HG02885 (cell line): ENCODE results near the gene DAPK1.
A peak's percentile ranks its signal among the peaks of the same experiment; 100 is the strongest.
"Not testable (repeated sequence)": the region's sequence is repeated elsewhere in the genome, so short reads cannot be mapped to it uniquely, and the experiment has no call there.

Source experiments
- ATAC-seq: cut with Tn5 transposase; IDR thresholded peaks from one replicate; pipeline ENCODE4 v1.9.1; 2021; ENCODE audit warnings: mild to moderate bottlenecking; ENCODE audit not compliant: unreplicated experiment, poor library complexity

DAPK1 gene

DNA sequence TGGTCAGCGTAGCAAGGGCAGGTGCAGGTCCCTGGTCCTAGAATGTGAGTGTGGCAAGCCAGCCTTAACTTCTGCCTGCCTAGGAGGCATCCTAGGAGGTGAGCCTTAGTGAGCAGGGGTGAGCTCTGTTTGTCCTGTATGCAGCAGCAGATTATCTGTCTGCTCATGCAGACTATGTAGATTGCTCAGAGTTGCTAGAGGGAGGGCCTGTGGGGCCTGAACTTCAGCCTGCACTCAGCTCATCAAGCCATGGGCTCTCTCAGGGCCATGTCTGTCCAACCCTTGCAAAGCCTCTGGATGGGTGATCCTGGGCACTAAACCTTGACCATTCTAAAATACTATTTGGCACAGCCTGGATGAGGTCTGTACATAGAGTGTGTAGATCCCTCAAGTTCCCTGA, 219.8 kb downstream of the DAPK1 start:
- ATAC-seq: no peak

DNA sequence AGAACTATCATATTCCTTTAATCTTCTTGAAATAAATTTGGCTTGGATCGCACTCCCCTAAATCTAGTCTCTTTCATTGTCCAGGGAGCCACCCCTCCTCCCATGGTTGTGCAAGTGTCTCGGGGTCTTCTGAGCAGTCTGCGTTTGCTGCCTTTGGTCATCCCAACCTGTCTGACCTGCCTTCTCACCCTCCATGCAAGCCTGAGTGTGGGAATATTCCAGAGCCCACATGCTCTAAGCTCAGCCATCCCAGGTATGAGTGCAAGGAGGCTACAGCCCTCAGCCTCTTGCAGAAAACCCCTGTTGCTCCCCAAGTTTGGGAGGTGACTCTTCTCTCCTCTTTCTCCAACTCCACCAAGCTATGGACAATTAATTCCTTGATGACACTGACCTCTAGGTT, 220.6 kb downstream of the DAPK1 start:
- ATAC-seq: no peak

DNA sequence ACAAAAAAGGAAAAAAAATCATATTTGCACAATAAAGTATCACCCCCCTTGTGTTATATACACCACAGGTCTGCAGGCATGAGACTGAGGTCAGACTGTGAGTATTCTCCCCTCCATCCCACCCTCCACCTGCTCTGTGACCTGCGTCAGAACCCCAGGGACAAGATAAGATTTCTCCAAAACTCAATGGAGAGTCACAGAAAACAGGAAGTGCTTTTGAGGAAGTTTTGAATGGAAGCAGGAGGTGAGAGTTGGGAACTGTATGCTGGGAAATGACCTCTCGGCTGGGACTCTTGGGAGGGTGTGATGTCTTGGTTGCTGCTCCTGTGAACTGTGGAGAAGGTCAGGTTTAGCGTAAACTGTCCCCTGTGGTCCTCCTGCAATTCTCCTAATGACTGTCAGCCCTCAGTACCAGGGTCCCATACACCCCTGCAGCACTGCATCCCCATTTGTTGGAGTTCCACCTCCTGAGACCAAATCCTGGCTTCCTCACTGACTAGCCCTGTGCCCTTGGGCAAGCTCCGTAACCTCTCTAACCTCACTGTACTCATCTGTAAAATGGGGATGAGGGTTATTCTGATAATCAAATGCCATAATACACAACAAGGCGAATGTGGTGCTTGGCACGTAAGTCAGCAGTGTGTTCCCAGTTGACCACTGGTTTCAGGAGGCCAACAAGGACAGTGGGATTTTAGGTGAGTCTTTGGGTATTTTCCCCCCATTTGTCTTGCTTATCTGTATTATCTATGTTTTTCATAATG, 221.4 kb downstream of the DAPK1 start:
- no peak for ATAC-seq

DNA sequence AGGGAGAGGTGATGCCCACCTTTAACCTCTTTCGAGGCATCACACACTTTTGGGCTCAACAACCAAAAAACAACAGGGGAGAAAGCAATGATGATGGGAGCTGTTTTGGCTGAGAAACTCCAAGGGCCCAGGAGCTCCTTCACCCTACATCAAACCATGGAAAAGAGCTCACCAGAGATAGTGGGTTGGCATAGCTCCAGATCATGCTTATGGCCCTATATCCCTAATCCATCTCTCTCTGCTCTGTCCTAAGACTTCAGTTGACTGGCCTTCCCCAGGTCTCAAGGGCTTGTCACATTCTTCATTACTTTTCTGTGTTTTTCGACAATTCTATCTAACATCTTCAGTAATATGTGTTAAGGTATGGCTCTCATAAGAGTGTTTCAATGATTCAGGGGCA, 222.5 kb downstream of the DAPK1 start:
- no peak for ATAC-seq

DNA sequence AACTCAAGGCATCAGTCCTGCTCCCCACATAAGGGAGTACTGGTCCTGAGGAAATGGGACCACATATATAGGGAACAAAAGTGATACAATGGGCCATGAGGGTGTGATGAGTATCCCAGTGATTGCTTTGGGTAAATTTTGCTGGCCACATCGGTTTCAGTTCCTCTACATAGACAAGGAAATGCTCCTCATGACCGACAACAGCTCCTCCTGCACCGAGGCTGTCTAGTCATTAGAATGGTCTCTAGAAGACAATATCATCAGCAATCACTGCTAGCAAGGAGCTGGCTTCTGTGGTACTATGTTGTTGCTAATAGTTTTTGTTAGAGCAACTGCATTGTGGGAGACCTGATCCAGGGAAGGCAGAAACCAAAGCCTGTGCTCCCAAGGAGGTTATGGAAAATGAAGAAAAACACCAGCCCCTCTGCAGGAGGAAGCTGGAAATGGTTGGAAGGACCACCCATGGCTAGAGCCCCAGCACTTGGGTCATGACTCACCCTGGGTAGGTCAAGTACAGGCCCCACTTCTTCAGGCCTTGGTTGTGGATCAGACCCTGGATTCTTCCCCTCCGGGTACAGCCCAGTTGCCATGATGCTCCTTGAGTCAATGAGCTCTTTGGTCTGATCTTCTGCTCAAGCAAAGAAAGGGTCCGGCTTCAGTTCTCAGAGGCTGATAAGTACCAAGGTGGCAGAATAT, 224.9 kb downstream of the DAPK1 start:
- ATAC-seq: no peak

DNA sequence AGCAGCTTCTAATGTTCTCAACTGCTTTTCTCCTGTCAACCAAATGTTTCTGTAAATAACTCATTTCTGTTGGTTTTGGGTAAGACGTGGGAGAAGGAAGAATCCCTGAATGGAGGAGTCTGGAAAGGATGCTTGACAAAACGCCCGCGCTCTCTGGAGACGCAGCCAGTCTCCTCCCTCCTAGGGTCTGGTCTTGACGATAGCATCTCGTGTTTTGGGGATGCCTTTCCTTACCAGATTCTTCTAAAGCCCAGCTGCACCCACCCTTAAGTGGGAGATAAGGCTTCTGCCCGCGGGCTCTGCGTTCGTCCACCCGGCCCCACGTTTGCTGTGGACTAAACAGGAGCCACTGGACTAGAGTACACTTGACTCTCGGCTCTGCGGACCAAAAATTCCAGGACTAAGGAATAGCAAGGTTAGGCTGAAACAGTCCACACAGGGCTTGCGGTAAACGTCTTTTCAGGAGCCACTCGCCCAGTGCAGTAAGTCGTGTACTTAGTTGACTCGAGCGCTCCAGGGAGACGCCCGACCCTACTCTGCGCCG, 227.8 kb downstream of the DAPK1 start:
- ATAC-seq: no peak

DNA sequence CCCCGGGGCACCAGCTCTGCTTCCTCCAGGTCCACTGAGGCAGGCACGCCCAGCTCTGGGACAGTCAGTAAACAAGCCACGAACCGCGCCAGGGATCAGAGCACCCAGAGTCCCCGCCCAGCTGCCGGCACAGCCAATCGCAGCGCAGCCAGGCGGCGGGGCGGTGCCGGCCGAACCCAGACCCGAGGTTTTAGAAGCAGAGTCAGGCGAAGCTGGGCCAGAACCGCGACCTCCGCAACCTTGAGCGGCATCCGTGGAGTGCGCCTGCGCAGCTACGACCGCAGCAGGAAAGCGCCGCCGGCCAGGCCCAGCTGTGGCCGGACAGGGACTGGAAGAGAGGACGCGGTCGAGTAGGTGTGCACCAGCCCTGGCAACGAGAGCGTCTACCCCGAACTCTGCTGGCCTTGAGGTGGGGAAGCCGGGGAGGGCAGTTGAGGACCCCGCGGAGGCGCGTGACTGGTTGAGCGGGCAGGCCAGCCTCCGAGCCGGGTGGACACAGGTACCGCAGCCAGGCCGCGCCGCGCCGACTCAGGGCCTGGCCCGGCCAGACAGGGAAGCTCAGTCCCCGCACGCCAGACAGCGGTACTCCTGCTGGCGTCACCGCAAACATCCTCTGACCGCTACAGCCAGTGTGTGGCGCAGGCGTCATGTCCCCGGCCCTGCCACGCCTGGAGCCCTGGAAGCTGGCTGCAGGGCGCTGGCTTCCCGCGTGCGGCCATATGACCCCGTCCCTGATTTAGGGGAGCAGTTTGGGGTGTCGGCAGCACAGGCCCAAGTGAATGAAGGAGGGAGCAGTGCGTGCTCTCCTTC, 228.4 kb downstream of the DAPK1 start, which contains the start of gene CTSL:
Gene CTSL, plus strand, starts transcription at position 220 of the 810 bp plus-strand sequence. CDS start 1,485 bp downstream, outside the sequence.
- peak; percentile 56 for ATAC-seq

DNA sequence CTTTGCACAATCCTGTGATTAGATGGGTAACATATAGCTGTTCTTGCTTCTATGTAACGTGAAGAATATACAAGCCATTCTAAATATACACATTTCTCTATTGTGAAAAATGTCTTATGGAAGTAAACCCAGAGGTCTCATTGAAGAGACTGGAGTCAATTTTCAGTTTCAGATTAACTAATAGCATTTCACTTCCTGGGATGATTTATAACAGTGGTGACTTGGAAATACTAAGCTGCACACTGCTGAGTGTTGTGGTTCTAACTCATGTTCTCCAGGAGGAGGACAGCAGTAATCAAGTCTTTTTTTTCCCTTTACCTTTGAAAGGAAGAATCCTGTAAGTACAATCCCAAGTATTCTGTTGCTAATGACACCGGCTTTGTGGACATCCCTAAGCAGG, 231.6 kb downstream of the DAPK1 start:
- no peak for ATAC-seq

DNA sequence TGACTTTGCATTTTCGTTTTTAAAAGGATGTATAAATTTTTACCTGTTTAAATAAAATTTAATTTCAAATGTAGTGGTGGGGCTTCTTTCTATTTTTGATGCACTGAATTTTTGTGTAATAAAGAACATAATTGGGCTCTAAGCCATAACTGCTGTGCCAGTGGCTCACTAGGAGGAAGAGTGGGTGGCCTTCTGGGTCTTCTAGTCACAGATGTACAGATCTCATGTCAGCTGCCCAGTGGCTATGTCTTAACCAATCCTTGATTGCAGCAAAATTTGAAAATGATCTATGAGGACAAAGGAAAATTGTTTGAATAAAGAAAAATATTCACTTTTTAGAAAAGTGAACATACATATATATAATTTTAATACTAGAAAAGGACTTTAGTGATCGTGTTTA, 233.7 kb downstream of the DAPK1 start:
- no peak for ATAC-seq

DNA sequence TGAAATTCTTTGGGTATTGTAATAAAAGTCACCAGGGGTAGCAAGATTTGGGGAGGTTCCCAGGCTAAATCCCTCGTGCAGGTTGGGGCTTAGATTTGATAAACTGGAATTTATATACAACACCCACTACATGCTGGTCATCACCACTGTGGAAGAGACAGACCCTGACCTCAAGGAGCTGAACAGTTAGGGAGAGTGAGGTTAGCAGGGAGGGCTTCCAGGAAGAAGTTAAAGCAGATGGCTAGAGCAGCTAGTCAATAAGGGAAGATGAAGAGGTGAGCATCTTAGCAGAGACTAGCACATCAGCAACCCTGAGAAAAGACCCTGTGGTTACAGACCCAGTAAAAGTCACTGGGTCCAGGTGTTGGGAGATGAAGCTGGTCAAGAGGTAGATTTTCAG, 234.7 kb downstream of the DAPK1 start:
- no peak for ATAC-seq

DNA sequence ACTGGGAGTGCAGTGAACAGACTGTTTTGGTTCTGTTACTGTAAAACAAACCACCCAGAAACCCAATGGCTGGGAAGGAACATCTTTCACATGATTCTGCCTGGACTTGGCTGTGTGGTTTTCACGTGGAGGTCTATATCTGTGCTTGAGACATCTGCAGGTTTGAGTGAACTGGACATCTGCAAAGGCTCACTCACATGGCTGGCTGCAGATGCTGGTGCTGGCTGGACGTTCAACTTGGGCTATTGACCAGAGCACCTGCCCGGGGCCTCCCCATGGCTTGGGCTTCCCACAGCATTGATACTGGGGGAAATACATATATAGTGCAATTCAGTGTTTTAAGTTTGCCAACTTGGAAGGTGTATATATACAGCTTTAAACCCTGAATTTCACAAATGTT, 235.1 kb downstream of the DAPK1 start:
- ATAC-seq: no peak

DNA sequence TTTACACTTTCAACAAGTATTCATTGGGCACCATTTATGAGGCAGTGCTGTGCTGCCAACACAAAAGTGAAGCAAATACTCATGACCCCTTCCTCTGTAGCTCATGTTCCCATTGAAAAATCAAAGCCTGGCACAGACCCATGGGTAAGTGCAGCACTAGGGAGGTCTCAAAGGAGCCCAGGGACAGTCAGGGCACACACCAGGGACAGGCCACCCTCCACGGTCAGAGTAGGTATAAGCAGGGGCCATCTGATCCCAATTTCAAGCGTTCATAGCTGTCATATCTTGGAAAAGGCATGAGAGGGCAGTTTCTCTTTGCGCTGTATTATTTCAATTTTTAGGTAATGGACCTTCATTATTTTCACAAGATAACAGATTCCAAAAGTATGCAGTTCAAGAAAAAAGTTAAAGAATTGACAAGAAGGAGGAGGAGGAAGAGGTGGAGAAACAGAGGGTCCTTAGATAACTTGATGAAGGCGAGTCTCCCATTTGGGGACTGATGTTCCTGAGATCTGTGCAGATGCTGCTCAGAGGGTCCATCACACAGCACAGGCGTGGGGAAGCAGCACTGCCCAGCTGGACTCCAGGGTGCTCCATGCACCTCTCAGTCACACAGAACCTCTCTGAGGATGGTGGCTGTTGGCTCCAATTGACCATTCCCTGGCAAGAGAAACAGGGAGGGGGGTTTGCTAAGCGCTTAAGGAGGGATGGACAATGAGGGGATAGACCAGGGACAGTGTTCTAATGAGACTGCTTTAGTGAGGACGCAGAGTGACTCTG, 235.8 kb downstream of the DAPK1 start:
- ATAC-seq: no peak

DNA sequence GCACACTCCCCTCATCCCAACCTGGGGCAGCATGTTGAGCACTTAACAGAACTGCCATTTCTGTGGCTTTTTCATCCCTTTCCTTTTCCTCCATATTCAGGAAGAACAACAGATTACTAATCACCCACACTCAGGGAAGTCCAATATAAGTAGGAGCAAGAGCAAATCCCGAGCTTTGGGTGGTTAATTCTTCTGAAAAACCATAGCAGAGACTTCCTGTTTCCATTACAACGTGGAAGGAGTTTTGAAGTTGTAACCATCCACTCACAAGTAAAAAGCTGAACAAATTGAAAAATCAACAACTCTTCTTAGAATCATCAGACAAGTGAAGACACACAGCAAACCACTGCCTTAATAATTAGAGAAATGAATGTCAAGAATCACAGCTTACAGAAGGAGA, 236.4 kb downstream of the DAPK1 start:
- ATAC-seq: no peak

DNA sequence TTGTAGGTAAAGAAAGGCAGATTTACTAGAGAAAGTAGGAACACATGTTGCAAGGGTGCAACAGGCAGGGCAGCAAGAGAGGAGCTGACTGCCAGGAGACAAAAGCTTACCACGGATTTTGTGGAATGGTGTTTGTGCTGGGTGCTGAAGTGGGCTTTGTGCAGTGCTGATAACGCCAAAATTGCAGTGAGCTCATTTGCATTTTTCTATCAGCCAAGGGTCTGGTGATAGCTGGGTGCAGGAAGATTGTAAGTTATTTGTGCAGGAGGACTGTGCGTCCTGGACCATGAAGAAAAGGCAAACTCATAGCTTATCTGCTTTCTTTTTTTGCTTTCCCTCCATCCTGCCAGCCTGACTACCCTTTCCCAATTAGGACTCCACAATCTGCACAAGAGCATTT, 241.9 kb downstream of the DAPK1 start:
- no peak for ATAC-seq

DNA sequence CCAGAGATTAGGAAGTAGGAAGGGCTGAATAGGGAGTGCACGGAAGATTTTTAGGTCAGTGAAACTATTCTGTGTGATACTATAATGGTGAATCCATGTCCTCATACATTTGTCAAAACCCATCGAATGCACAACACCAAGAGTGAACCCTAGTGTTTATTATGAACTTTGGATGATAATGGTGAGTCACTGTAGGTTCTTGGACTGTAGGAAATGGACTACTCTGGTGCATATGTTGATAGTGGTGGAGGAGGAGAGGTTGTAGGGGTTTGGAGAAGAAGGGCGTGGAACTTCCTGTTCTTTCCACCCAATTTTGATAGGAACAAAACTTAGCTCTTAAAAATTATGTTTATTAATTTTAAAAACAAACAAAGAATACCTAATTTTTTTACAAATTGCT, 242.5 kb downstream of the DAPK1 start:
- ATAC-seq: no peak

DNA sequence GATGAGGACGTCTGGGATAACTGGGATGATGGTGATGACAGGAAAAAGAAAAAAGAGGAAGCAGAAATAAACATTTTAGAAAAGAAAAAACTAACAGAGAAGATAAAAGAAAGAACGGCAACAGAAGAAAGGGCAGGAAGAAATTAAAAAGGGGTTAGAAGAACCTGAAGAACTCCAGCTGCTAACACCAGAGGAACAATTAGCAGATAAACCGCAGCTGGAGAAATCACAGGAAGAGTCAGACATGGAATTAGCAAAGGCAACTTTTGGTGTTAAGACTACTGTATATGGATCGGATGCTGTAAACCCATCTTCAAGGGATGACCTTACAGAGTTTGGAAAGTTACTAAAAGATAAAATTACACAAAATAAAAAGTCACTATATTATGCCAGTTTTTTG, 243.7 kb downstream of the DAPK1 start:
- no peak for ATAC-seq

DNA sequence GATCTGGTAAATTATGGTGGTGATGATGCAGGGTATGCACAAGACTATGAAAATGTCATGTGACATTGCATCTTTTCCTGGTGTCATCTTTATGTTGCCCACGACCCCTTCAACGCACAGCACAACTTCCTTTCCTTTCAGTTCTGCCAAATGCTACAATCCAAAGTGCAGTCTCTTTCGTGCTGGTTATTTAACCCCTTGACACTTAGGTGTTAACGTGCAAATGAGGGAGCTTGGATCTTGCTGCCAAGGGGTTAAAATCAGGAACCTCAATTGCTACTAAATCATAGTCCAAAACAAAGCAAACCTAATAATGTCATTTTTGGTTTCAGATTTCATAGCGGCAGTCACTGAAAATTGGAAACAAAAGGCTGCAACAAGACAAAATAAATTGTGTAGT, 244.2 kb downstream of the DAPK1 start:
- ATAC-seq: no peak

DNA sequence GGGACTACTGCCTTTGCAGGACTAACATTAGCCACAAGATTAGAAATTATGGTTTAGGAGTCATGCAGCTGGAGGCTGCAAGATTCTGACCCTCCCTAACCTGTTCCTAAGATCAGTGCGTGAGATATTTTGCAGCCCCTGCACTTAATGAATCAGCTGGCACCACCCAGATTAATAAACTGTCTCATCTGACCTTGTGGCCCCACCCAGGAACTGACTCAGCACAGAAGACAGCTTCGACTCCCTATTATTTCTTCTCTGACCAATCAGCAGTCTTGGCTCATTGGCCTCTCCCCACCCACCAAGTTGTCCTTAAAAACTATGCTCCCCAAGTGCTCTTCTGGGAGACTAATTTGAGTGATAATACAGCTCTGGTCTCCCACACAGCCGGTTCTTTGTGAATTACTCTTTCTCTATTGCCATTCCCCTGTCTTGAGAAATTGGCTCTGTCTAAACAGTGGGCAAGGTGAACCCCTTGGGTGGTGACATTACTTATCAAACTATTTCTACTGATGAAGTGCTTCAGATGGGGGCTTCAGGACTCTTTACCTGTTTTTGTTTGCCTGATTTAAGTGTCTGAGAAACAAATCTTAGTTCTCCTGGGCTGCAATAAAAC, 245.3 kb downstream of the DAPK1 start:
- ATAC-seq: no peak

DNA sequence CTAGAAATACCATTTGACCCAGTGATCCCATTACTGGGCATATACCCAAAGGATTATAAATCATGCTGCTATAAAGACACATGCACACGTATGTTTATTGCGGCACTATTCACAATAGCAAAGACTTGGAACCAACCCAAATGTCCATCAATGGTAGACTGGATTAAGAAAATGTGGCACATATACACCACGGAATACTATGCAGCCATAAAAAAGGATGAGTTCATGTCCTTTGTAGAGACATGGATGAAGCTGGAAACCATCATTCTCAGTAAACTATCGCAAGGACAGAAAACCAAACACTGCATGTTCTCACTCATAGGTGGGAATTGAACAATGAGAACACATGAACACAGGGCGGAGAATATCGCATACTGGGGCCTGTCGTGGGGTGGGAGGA, 246.6 kb downstream of the DAPK1 start:
- not testable (repeated sequence) for ATAC-seq

DNA sequence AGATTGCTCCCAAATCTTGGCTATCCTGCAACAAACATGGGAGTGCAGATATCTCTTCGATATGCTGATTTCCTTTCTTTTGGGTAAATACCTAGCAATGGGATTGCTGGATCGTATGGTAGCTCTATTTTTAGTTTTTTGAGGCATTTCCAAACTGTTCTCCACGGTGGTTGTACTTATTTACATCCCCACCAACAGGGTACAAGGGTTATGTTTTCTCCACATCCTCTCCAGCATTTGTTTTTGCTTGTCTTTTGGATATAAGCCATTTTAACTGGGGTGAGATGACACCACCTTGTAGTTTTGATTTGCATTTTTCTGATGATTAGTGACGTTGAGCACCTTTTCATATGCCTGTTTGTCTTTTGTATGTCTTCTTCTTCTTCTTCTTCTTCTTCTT, 248.5 kb downstream of the DAPK1 start:
- no peak for ATAC-seq
